Immature natural killer cell (primary cell): ENCODE measurements around the gene KRT2. TPM values are rescaled to one million over a fixed set of nuclear protein-coding genes. Genes with fewer than 3 reads are reported as not detected.

Experiments
- DNase-seq, 3 donors: peaks; one replicate each; pipeline ENCODE4 v3.0.0; 2022; ENCODE audit warnings: mixed read lengths in 1 of 3
- H3K27ac Mint-ChIP-seq, 6 donors: one replicate each; pipeline ENCODE4 v1.8.0; 2020; ENCODE audit warnings: mixed read lengths in 6 of 6, mild to moderate bottlenecking in 5 of 6, inconsistent platforms in 4 of 6, moderate library complexity in 3 of 6
- H3K27me3 Mint-ChIP-seq, 3 donors: one replicate each; pipeline ENCODE4 v1.8.0; 2020 to 2021; ENCODE audit warnings: low read depth in 3 of 3, mild to moderate bottlenecking in 3 of 3, mixed read lengths in 3 of 3, moderate library complexity in 3 of 3, inconsistent platforms in 1 of 3
- H3K36me3 Mint-ChIP-seq, 3 donors: one replicate each; pipeline ENCODE4 v1.8.0; 2020; ENCODE audit warnings: mixed read lengths in 3 of 3, inconsistent platforms in 2 of 3, mild to moderate bottlenecking in 2 of 3
- H3K4me1 Mint-ChIP-seq, 2 donors: one replicate each; pipeline ENCODE4 v1.8.0; 2020; ENCODE audit warnings: inconsistent platforms in 2 of 2, mild to moderate bottlenecking in 2 of 2, mixed read lengths in 2 of 2, moderate library complexity in 1 of 2
- H3K4me3 Mint-ChIP-seq, 5 donors: one replicate each; pipeline ENCODE4 v1.8.0; 2020; ENCODE audit warnings: mild to moderate bottlenecking in 5 of 5, mixed read lengths in 5 of 5, inconsistent platforms in 3 of 5, moderate library complexity in 3 of 5
- H3K9me3 Mint-ChIP-seq, 6 donors: one replicate each; pipeline ENCODE4 v1.8.0; 2020; ENCODE audit warnings: mild to moderate bottlenecking in 6 of 6, mixed read lengths in 6 of 6, inconsistent platforms in 4 of 6, moderate library complexity in 3 of 6
- polyA plus RNA-seq, 3 donors: library from polyadenylated mRNA; unstranded; fragments of 300-500 nt; fragmentation: Illumina TruSeq; gene quantifications; one replicate each; pipeline ENCODE4 v1.2.3, GENCODE V29; 2021

Gene KRT2
- polyA plus RNA-seq, 3 donors from 2014 or later: 0.51 to 1.3 (median 0.61) TPM

- H3K4me1 Mint-ChIP-seq: peaks cover 29 to 39% of the 10 kb centered on the region in 2 donors
- H3K4me3 Mint-ChIP-seq: no peak overlapping the region
Observed at GRCh38 chr12:52614381-52615207, 37.4 kb downstream of the KRT2 start.

GRCh38 chr12:52613384-52614030 lies 38.5 kb downstream of the KRT2 start:
- Mint-ChIP-seq H3K27ac (peak overlapping the region in 5 of 6 donors; percentile 14 to 84 (median 75)), H3K4me3 (no peak overlapping the region)

More at GRCh38 chr12:52614381-52615207, 37.4 kb downstream of the KRT2 start:
- H3K27ac Mint-ChIP-seq: peak overlapping the region in 4 of 6 donors; percentile 24 to 84 (median 75)
- no peak for DNase-seq
- H3K36me3 Mint-ChIP-seq: peaks cover 0 to 9% (median 0%) of the 10 kb centered on the region in 3 donors
- H3K9me3 Mint-ChIP-seq: no peaks in the 10 kb centered on the region
- H3K27me3 Mint-ChIP-seq: peaks cover 0 to 5% (median 0%) of the 10 kb centered on the region in 3 donors

DNA sequence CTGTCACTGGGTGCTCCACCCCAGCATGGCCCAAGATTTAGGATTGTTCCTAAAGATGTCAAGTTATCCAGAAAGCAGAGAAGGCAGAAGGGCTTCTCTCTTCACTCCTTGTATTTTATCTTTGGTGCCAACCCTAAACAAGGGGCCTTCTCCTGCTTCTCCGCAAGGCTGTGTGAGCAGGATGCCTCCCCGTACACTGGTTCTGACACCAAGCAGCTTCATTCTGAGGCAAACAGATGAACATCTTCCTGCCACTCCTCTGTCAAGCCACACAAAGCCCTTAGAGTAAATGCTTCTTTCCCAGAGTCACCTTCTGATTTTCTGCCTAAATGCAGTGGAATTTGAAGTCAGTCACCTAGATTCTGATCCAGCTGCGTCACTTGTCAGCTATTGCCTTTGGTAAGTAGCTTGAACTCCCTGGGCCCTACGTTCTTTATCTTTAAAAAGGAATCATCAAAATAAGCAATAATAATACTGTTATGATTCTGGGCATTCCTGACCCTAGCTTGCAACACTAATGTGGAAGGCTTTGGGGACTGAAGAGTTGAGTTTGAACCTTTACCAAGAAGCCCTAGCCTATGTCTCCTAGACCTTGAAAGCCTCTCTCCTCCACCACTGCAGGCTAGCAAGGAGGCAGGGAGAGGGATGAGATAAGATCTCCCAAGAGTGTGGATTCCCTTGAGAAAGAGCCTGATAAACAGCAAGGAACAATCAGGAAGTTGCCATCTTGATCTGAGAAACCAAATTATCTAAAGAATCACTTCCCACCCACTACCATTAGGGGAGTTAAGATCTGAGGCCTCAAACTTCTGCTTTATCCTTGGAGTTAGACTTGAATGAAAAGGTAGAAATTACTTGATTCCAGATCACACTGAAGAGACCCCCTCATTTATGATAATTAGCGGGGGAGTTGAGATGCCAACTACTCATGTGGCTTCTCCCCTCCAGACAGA lies 39.3 kb downstream of the KRT2 start:
- H3K4me3 Mint-ChIP-seq: no peak overlapping the region
- no peaks in the 10 kb centered on the region for H3K9me3 Mint-ChIP-seq
- H3K27me3 Mint-ChIP-seq: peaks cover 0 to 5% (median 0%) of the 10 kb centered on the region in 3 donors
- H3K27ac Mint-ChIP-seq: peak overlapping the region; percentile 3 to 84 (median 60)
- DNase-seq: no peak
- H3K4me1 Mint-ChIP-seq: peaks cover 40 to 53% of the 10 kb centered on the region in 2 donors
- H3K36me3 Mint-ChIP-seq: peaks cover 2 to 5% (median 2%) of the 10 kb centered on the region in 3 donors

More at GRCh38 chr12:52613384-52614030, 38.5 kb downstream of the KRT2 start:
- H3K9me3 Mint-ChIP-seq: no peaks in the 10 kb centered on the region
- DNase-seq: no peak
- peaks cover 0 to 5% (median 0%) of the 10 kb centered on the region in 3 donors for H3K36me3 Mint-ChIP-seq
- peaks cover 0 to 5% (median 0%) of the 10 kb centered on the region in 3 donors for H3K27me3 Mint-ChIP-seq
- H3K4me1 Mint-ChIP-seq: peaks cover 38 to 50% of the 10 kb centered on the region in 2 donors

- H3K4me1 Mint-ChIP-seq: peaks cover 35 to 53% of the 10 kb centered on the region in 2 donors
- H3K36me3 Mint-ChIP-seq: peaks cover 5 to 8% (median 7%) of the 10 kb centered on the region in 3 donors
- H3K27me3 Mint-ChIP-seq: peaks cover 0 to 3% (median 2%) of the 10 kb centered on the region in 3 donors
- H3K9me3 Mint-ChIP-seq: no peaks in the 10 kb centered on the region
- no peak for DNase-seq
- peak overlapping the region in 5 of 6 donors; percentile 70 to 90 (median 75) for H3K27ac Mint-ChIP-seq
- no peak overlapping the region for H3K4me3 Mint-ChIP-seq
Observed at GRCh38 chr12:52611080-52611468, 40.9 kb downstream of the KRT2 start.

DNA sequence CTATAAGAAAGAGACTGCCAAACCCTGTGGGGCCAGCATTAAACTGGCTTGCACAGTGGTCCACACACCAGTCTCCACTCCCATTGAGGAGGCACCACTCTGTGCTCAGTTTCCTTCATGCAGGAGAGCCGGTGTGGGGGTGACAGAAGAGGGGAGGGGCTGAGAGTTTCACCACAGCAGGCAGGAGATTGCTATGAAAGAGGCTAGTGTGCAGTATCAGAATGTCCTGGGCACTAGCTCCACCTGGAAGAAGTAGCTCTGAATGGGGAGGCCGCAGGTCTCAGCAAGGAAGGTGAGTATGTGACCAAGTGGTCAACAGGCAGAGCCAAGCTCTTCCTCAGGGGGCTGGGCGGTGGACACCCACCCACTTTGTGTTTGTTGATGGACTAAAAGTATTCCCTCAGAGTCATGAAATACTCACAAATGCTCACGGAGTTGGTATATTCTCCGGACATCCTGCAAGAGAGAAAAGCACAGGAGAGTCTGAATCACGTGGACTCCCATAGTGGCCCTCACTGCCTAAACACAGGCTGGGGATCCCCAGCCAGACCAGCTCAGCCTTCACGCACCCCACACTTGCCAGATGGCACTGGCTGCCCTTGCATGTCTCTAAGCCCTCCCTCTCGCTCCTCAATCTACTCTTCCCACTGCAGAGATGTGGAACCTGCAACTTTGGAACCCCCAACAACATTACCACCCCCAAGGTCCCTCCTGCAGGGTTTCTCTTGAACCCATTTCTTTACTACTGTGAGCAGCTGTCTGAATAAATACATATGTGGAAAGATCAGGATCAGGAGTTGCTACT lies 43.0 kb downstream of the KRT2 start:
- Mint-ChIP-seq H3K4me3 (peak overlapping the region in 3 of 5 donors; percentile 3 to 39 (median 14)), H3K9me3 (no peaks in the 10 kb centered on the region), H3K36me3 (peaks cover 5 to 11% (median 8%) of the 10 kb centered on the region in 3 donors), H3K27ac (peak overlapping the region in 4 of 6 donors; percentile 18 to 88 (median 74)), H3K27me3 (peaks cover 0 to 3% (median 3%) of the 10 kb centered on the region in 3 donors), H3K4me1 (peaks cover 30 to 55% of the 10 kb centered on the region in 2 donors)
- no peak for DNase-seq

- H3K4me3 Mint-ChIP-seq: no peak overlapping the region
- peaks cover 30 to 55% of the 10 kb centered on the region in 2 donors for H3K4me1 Mint-ChIP-seq
- DNase-seq: no peak
- H3K27ac Mint-ChIP-seq: peak overlapping the region in 1 of 6 donors; percentile 88
- no peaks in the 10 kb centered on the region for H3K9me3 Mint-ChIP-seq
- H3K36me3 Mint-ChIP-seq: peaks cover 5 to 11% (median 8%) of the 10 kb centered on the region in 3 donors
- H3K27me3 Mint-ChIP-seq: peaks cover 0 to 3% (median 3%) of the 10 kb centered on the region in 3 donors
Observed at GRCh38 chr12:52608161-52608560, 43.9 kb downstream of the KRT2 start.

GRCh38 chr12:52607314-52607713 lies 44.7 kb downstream of the KRT2 start:
- Mint-ChIP-seq H3K27me3 (peaks cover 2 to 6% (median 3%) of the 10 kb centered on the region in 3 donors), H3K4me1 (peaks cover 31 to 50% of the 10 kb centered on the region in 2 donors), H3K4me3 (no peak overlapping the region), H3K36me3 (peaks cover 5 to 11% (median 8%) of the 10 kb centered on the region in 3 donors), H3K27ac (peak overlapping the region in 3 of 6 donors; percentile 8 to 52 (median 43)), H3K9me3 (no peaks in the 10 kb centered on the region)
- no peak for DNase-seq

- DNase-seq: no peak
- H3K9me3 Mint-ChIP-seq: no peaks in the 10 kb centered on the region
- peaks cover 5 to 11% (median 6%) of the 10 kb centered on the region in 3 donors for H3K36me3 Mint-ChIP-seq
- peak overlapping the region in 3 of 6 donors; percentile 43 to 82 (median 67) for H3K27ac Mint-ChIP-seq
- H3K4me1 Mint-ChIP-seq: peaks cover 30 to 45% of the 10 kb centered on the region in 2 donors
- H3K27me3 Mint-ChIP-seq: peaks cover 2 to 10% (median 3%) of the 10 kb centered on the region in 3 donors
- H3K4me3 Mint-ChIP-seq: no peak overlapping the region
Observed at GRCh38 chr12:52606581-52607218, 45.3 kb downstream of the KRT2 start.

DNA sequence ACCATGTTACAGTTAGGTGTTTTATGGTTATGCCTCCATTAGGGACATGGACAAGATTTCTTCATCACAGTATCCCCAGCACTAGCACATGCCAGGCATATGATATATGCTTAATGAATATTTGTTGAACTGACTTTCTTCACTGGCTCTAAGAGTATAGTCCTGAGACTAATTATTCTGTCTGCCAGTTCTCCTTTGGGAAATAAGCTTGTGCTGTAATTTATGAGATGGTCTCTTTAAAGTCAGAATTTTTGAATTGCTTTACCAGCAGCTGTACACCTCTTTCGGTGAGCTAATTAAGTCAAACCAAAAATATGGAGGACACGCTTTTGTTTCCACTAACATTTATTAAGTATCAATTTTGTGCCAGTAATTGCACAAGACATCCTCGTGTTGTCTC lies 45.9 kb downstream of the KRT2 start:
- peaks cover 2 to 10% (median 3%) of the 10 kb centered on the region in 3 donors for H3K27me3 Mint-ChIP-seq

GRCh38 chr12:52605542-52605941 lies 46.5 kb downstream of the KRT2 start:
- Mint-ChIP-seq H3K27ac (peak overlapping the region in 3 of 6 donors; percentile 2 to 79 (median 68)), H3K4me3 (no peak overlapping the region), H3K27me3 (peaks cover 2 to 10% (median 3%) of the 10 kb centered on the region in 3 donors), H3K36me3 (peaks cover 3 to 11% (median 5%) of the 10 kb centered on the region in 3 donors), H3K9me3 (no peaks in the 10 kb centered on the region), H3K4me1 (peaks cover 21 to 35% of the 10 kb centered on the region in 2 donors)
- no peak for DNase-seq

More for the DNA sequence above, 45.9 kb downstream of the KRT2 start:
- Mint-ChIP-seq H3K4me1 (peaks cover 26 to 40% of the 10 kb centered on the region in 2 donors), H3K4me3 (no peak overlapping the region), H3K27ac (peak overlapping the region in 2 of 6 donors; percentile 68 to 79), H3K36me3 (peaks cover 3 to 11% (median 5%) of the 10 kb centered on the region in 3 donors), H3K9me3 (no peaks in the 10 kb centered on the region)
- no peak for DNase-seq

- H3K4me1 Mint-ChIP-seq: peaks cover 15 to 28% of the 10 kb centered on the region in 2 donors
- H3K27ac Mint-ChIP-seq: peak overlapping the region in 2 of 6 donors; percentile 55 to 77
- H3K9me3 Mint-ChIP-seq: no peaks in the 10 kb centered on the region
- no peak for DNase-seq
- no peak overlapping the region for H3K4me3 Mint-ChIP-seq
- H3K36me3 Mint-ChIP-seq: peaks cover 3 to 15% (median 5%) of the 10 kb centered on the region in 3 donors
- H3K27me3 Mint-ChIP-seq: peaks cover 2 to 12% (median 3%) of the 10 kb centered on the region in 3 donors
Observed at GRCh38 chr12:52604859-52605258, 47.2 kb downstream of the KRT2 start.

DNA sequence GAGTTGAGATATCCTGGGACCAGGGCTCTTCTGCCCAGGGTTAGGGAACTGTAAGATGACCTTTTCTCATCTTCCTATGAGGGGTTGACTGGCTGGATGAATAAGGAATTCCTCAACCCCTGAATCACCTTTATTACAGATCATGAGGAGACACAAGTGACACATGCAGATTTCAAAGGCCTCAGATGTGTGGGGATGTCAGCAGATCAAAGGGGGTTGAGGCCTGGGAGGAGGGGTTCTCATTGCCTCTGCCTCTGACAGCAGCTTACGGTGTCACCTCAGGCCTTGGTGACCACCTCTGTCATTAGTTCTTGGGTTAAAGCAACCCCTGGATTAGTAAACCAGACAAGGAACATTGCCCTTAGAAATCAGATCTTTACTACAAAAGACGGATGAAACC lies 48.7 kb downstream of the KRT2 start:
- Mint-ChIP-seq H3K27me3 (peaks cover 3 to 16% (median 6%) of the 10 kb centered on the region in 3 donors), H3K9me3 (no peaks in the 10 kb centered on the region), H3K36me3 (peaks cover 8 to 25% (median 9%) of the 10 kb centered on the region in 3 donors), H3K4me1 (peaks cover 5 to 12% of the 10 kb centered on the region in 2 donors), H3K27ac (peak overlapping the region in 1 of 6 donors; percentile 65), H3K4me3 (no peak overlapping the region)
- DNase-seq: no peak
